GM08714 (cell line): ENCODE measurements around the gene LILRB5.
"Not testable (repeated sequence)": the region's sequence is repeated elsewhere in the genome, so short reads cannot be mapped to it uniquely, and the experiment has no call there.

Experiments
- H3K4me3 ChIP-seq: fragments of 200-500 bp; sonication (Bioruptor generic); 2 replicates; pipeline ENCODE4 v1.5.1; 2014; ENCODE audit warnings: mild to moderate bottlenecking, low read length, inconsistent platforms
- ZNF274 ChIP-seq: IDR thresholded peaks from 2 replicates; pipeline ENCODE4 v1.6.1; 2012; ENCODE audit warnings: mild to moderate bottlenecking, low read depth, low read length

LILRB5 gene

DNA sequence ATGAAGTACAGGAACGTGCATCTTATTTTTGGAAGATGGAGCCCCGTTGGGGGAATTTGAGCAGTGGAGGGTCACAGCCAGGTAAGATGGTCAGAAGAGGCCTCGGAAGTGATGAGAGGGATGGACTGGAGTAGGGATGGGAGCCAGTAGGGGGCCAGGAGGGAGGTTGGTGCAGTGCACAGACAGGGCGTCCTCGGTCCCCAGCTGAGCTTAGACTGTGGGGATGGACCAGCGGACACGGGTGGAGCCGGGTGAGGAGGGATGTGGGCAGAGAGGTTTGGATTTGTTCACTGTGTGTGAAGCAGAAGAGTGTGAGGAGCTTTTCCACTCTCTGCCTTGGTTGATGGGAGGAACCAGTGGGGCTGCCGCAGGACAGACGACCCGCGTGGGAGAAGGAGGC is 45.8 kb downstream of the LILRB5 start:
- no peak overlapping the region for H3K4me3 ChIP-seq

DNA sequence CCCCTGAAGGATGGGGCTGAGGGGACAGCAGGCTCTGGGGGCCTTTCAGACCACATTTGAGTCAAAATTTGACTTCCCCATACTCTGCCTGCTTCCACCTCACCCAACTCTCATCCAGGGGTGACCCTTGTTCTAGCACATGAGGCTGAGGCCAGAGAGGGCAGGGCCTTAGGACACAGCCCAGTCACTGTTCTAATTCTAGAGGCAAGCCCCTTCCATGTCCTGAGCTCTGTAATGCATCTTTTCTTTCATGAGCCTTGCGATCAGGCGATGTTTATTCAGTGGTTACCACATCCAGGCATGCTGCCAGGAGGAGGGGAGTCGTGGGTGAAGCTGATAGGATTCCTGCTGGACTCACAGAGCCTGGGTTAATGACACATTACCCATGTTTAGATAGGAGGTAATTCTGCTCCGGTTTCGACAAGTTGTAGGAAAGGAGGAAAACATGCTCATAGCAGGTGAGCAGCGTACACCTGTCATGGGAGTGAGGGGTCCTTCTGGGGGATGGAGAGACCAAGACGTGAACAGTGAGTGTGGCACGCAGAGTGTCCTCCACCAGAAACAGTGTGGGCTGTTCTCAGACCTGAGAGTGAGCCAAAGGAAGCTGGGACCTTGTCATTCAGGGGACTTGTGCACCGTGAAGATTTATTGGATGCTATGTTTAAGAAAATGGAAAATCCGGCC is 47.1 kb downstream of the LILRB5 start:
- TF ChIP-seq ZNF274, result no peak
- no peak overlapping the region for H3K4me3 ChIP-seq

More for the DNA sequence above, 45.8 kb downstream of the LILRB5 start:
- no peak for TF ChIP-seq ZNF274

DNA sequence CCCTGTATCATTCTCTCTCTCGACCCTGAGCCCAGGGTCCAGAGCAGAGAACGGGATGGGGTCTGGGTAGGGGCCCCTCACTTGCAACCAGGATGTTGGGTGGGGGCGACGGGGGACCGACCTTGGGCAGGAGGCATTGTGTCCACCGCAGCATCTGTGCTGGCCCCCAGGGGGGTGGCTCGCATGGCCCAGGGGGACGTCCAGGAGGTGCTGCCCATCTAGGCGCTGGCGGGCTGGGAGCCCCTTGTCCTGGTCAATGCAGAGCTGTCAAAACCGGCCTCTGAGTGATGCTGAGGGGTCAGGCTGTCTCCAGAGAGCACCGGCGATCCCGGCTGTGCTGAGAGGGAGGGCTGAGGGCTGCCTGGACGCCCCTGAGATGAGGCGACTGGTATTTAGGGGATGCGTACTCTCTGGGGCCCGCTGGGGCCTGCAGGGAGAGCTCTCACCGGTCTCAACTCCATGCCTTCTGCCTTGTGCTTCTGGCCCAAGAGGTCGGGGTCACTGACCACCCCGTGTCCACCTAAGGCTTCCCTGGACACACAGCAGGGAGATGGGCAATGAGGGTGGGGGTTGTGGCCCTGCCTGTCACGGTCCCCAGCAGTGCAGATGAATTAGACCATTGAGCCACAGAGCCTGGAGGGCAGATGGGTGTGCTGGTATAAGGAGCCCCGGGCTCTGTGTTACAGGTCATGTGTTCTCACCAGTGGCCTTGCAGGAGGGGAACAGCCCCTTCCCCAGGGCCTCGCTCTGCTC is 47.8 kb downstream of the LILRB5 start:
- TF ChIP-seq ZNF274, result no peak
- H3K4me3 ChIP-seq, result no peak overlapping the region

DNA sequence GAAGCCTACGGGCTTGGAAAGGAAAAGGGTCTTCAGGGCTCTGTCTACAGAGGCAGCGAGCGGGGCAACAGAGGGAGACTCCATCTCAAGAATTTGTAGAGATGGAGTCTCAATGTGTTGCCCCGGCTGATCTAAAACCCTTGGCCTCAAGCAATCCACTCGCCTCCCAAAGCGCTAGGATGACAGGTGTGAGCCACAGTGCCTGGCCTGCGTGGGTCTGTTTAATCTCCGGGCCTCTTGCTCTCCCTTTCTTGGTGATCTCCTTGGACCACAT is 48.4 kb downstream of the LILRB5 start:
- no peak overlapping the region for H3K4me3 ChIP-seq
- TF ChIP-seq ZNF274, result no peak

DNA sequence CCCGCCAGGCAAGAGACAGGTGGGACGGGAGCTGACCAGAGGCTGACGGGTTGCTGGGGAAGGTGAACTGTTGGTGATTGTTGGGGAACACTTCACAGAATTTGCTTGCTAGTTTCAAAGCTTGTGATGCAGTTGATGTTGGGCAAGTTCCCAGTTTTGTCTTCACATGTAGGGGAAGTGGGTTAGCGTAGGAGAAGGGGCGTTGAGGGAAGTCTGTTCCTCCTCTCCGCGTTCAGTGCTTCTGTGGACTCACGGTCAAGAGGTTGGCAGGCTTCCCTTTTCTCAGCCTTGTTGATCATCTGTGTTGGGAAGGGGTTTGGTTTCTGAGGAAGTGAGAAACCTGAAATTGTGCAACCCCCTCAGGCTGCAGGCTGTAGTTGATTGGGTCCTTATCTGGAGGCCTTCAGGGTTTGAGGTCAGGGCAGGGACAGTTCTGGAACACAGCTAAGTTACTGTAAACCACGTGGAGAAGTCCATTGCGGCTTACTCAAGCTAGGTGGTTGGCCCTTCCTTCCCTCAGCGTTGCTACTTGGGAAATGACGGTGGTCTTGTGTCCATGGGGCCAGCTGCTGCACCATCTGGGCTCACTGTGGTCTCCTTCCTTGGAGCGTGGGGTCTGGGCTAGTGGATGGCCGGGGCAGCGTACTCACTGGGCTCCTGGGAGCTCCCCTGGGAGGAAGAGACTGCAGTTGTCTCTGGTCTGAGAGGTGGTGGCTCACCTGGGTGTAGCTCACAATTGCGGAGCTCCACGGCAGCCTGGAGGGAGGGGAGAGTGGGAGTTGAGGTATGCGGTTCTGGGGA is 48.9 kb downstream of the LILRB5 start:
- TF ChIP-seq ZNF274, result no peak
- H3K4me3 ChIP-seq, result no peak overlapping the region

DNA sequence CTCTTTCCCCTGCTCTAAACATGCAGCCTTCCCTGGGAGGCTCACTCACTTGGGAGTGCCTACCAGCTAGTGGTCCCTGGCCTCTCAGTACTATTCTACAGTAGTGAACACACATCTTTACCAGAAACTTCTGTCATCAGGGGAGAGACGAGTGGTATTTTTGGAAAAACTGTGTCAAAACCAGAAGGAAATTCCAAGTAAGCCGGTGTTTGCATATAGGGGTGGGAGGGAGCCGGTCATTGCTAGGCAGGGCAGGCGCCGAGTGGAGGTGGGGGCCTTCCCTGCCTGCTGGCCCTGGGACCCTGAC is 49.4 kb downstream of the LILRB5 start:
- TF ChIP-seq ZNF274, result no peak

DNA sequence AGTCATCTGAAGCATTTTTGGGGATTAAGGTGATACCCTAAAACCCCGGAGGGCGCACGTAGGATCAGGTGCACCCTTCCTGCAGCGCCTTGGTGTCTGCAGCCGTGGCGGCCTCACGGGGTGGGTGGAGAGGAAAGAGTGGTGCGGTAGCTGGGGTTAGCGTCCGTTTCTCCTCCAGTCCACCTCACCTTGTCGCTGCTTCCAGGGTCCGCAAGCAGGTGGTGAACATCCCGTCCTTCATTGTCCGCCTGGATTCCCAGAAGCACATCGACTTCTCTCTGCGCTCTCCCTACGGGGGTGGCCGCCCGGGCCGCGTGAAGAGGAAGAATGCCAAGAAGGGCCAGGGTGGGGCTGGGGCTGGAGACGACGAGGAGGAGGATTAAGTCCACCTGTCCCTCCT is 49.9 kb downstream of the LILRB5 start:
- not testable (repeated sequence) for H3K4me3 ChIP-seq

More for the DNA sequence above, 49.4 kb downstream of the LILRB5 start:
- no peak overlapping the region; the same call in 1 of the 2 replicates for H3K4me3 ChIP-seq

DNA sequence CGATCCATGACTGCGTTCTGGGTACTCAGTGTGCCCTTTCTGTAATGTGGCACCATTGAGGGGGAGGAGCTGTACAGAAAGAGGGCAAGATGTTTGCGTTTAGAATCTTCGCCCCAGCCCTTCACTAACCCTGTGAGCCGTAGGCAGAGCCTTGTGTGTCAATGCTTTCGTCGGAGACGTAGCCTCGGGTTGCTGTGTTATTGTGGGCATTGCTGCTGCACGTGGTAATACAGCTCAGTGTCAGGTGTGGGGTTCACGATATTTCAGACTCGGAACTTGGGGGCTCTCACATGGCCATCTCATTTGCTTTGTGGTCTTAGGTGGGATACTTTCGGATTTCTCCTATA is 50.3 kb downstream of the LILRB5 start:
- no peak overlapping the region; the same call in 1 of the 2 replicates for H3K4me3 ChIP-seq
- no peak for TF ChIP-seq ZNF274

DNA sequence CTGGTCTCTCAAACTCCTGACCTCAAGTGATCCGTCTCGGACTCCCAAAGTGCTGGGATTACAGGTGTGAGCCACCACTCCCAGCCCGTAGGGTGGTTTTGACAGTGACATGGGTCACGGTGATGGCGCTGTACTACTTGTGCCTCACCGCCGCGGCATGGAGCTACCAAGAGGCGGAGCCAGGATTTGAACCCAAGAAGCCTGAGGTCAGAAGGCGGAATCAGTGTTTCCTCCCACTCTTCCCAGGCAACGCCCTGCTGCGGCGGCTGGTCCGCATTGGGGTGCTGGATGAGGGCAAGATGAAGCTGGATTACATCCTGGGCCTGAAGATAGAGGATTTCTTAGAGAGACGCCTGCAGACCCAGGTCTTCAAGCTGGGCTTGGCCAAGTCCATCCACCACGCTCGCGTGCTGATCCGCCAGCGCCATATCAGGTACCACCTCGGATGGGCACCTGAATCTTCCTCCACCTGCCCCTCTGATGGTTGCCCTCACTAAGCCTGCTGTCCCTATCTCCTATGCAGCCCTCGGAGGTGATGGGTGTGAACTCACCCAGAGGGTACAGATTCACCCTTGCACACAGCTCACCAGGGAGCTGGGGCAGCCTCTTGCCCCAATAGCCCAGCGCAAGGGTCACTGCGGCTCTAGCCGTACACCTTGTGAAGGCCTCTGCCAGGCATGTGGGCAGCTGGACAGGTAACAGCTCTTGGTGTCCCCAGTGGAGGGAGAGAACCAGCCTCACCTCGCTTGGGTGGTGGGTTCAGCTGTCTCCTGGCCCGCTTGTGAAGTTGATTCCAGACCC is 50.8 kb downstream of the LILRB5 start:
- H3K4me3 ChIP-seq, result no peak overlapping the region; the same call in 1 of the 2 replicates
- no peak for TF ChIP-seq ZNF274

DNA sequence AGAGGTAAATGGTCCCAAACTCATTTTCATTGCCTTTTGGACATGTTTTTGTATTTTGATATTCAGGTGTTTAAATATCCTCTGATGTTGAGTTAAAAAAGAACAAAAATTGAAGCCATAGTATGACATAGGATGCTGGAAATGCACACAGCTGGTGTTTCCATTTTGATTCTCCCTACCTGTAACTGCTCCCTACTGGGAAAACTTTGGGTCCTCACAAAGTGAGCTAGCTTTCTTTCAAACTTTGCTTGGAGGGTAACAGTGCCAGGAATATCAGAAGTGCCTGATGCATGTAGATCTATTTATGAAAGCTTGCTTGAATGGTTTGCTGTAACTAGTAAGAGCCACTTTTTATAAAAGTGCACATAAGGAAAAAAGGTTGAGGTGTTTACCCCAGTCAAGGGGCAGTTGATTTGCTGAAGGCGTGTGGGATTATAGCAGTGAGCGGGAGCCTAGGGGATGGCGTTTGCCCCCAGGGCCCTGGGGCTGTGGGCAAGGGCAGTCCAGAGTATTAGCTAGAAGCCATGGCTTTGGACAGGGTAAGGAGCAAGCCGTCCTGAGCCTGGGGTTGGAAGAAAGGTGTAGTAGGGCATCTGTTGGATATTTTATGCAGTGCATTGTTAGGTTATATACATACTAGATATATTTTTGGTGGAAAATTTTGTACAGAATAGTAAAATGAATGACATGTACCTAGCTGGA is 52.2 kb downstream of the LILRB5 start:
- no peak overlapping the region for H3K4me3 ChIP-seq
- no peak for TF ChIP-seq ZNF274

DNA sequence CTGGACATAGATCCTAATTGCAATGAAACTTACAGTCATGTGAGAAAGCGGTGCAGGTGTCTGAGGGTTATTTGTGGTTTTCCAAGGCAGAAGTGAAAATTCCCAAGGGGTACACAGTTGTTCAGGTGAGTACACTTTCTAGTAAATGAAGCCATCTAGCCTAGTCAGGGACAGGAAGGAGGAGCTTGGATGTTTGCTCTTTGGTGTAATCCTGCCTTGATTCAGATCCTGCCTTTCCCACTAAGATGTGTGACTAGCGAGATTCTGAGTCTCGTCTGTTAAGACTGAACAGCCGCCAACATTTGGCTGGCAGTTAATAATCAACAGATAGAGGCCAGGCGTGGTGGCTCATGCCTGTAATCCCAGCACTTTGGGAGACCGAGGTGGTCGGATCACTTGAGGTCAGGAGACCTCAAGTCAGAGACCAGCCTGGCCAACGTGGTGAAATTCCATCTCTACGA is 53.9 kb downstream of the LILRB5 start:
- no peak for TF ChIP-seq ZNF274
- H3K4me3 ChIP-seq, result peak overlapping the region; percentile 97; the same call in 1 of the 2 replicates

DNA sequence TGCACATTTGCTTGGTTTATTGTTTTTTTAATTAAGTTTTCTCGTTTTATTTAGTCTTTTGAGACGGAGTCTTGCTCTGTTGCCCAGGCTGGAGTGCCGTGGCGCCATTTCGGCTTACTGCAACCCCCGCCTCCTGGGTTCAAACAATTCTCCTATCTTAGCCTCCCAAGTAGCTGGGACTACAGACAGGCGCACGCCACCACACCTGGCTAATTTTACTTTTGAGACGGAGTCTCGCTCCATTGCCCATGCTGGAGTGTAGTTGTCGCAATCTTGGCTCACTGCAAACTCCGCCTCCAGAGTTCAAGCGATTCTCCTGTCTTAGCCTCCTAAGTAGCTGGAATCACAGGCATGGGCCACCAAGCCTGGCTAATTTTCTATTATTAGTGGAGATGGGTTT is 55.1 kb downstream of the LILRB5 start:
- peak overlapping the region; percentile 97 for H3K4me3 ChIP-seq
- no peak for TF ChIP-seq ZNF274

DNA sequence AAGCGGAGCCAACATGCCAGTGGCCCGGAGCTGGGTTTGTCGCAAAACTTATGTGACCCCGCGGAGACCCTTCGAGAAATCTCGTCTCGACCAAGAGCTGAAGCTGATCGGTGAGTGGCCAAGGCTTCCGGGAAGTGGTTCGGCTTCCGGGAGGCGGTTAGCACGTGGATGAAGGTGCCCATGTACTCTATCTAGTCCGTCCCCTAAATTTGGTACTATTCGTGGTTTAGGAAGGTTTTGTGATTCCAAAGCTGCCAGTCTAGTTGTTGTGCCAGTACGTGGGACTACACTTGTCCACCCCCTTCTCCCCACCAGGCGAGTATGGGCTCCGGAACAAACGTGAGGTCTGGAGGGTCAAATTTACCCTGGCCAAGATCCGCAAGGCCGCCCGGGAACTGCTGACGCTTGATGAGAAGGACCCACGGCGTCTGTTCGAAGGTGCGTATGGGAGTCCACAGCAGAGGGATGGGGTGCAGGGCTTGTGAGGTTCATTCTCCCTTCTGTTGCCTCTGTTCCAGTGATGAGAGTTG is 55.8 kb downstream of the LILRB5 start:
- H3K4me3 ChIP-seq, result peak overlapping the region; percentile 97
- no peak for TF ChIP-seq ZNF274
